ENCODE data around the gene CCDC192.
A peak's percentile ranks its signal among the peaks of the same experiment; 100 is the strongest.

Gene CCDC192

DNA sequence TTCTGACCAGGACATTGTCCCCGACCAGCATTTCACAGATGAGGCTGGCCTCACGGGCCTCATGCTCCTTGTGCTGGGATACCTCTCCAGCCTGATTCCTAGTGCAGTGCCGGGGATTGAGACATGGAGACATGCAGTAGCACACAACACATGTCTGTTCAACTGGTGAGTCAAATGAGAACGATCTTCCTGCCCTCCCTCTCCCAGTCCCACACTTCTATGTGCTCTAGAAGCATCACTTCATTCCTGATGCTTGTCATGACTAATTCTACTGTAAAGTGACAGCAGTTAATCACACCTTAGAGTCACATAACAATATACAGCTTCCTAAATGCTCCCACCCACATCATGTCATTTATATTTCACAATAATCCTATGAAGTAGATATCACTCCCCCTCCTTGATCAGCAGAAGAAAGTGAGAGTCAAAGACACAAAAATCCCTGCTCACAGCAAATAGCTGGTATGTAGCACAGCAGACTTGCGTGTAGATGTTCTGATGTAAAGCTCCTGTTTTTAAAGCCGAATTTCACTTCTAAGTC lies 101.8 kb downstream of the CCDC192 start:
- peak; percentile 54 for ATAC-seq
- TF ChIP-seq ZFP30 (CRISPR knock-in tag; IDR thresholded peaks at IDR 0.05) (no peak), RARB (CRISPR knock-in tag; IDR thresholded peaks at IDR 0.05) (no peak), GLIS3 (CRISPR knock-in tag; IDR thresholded peaks at IDR 0.05) (no peak), OSR1 (CRISPR knock-in tag; IDR thresholded peaks at IDR 0.05) (no peak), ZC3H10 (CRISPR knock-in tag; IDR thresholded peaks at IDR 0.05) (no peak), SNAI2 (CRISPR knock-in tag; IDR thresholded peaks at IDR 0.05) (no peak), ARNTL (CRISPR knock-in tag; IDR thresholded peaks at IDR 0.05; ENCODE audit: borderline replicate concordance, low read depth) (no peak), ZNF565 (CRISPR knock-in tag; conservative IDR thresholded peaks at IDR 0.05; ENCODE audit: low read depth) (no peak)
- TF ChIP-seq, protein P1, sequence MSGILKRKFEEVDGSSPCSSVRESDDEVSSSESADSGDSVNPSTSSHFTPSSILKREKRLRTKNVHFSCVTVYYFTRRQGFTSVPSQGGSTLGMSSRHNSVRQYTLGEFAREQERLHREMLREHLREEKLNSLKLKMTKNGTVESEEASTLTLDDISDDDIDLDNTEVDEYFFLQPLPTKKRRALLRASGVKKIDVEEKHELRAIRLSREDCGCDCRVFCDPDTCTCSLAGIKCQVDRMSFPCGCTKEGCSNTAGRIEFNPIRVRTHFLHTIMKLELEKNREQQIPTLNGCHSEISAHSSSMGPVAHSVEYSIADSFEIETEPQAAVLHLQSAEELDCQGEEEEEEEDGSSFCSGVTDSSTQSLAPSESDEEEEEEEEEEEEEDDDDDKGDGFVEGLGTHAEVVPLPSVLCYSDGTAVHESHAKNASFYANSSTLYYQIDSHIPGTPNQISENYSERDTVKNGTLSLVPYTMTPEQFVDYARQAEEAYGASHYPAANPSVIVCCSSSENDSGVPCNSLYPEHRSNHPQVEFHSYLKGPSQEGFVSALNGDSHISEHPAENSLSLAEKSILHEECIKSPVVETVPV (CRISPR knock-in tag; IDR thresholded peaks at IDR 0.05): no peak
- TF ChIP-seq, protein P2, sequence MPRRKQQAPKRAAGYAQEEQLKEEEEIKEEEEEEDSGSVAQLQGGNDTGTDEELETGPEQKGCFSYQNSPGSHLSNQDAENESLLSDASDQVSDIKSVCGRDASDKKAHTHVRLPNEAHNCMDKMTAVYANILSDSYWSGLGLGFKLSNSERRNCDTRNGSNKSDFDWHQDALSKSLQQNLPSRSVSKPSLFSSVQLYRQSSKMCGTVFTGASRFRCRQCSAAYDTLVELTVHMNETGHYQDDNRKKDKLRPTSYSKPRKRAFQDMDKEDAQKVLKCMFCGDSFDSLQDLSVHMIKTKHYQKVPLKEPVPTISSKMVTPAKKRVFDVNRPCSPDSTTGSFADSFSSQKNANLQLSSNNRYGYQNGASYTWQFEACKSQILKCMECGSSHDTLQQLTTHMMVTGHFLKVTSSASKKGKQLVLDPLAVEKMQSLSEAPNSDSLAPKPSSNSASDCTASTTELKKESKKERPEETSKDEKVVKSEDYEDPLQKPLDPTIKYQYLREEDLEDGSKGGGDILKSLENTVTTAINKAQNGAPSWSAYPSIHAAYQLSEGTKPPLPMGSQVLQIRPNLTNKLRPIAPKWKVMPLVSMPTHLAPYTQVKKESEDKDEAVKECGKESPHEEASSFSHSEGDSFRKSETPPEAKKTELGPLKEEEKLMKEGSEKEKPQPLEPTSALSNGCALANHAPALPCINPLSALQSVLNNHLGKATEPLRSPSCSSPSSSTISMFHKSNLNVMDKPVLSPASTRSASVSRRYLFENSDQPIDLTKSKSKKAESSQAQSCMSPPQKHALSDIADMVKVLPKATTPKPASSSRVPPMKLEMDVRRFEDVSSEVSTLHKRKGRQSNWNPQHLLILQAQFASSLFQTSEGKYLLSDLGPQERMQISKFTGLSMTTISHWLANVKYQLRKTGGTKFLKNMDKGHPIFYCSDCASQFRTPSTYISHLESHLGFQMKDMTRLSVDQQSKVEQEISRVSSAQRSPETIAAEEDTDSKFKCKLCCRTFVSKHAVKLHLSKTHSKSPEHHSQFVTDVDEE (CRISPR knock-in tag; IDR thresholded peaks at IDR 0.05): no peak

DNA sequence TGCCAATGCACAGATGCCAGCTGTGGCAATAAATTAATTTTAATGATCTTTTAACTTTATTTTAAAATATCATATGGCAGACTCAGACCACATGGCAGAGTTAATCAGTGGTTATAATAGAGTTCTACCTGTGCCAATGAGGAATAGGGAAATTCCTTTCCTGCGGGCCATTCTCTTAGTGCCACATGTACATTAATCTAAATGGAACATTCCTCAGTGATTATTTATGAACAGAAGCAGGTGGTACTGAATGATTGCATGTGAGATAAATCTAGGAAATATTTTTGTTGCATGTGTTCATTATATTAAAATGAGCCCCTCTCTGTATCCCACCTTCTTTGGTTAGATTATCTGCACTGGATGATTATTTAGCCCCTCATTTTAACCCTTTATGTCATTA lies 102.3 kb downstream of the CCDC192 start:
- ATAC-seq: peak; percentile 51
- no peak for TF ChIP-seq GLIS3 (CRISPR knock-in tag; IDR thresholded peaks at IDR 0.05)

DNA sequence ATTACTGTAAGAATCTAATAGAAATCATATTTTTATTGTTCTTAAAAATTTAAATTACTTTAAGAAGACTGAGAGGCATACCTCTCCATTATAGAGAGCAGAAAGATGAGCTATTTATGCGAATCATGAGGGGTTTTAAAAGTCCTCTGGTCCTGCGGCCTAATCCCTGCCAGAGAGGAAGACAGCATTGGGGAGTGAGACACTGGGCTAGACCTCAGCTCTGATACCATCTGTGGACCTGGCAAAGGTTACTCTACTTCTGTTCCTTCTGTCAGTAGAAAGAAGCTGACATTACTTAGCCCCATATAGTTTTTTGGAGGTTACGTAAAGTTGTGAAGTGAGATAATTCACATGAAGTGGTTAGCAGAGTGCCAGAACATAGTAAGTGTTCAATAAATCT lies 103.6 kb downstream of the CCDC192 start:
- TF ChIP-seq ZNF70 (CRISPR knock-in tag; IDR thresholded peaks at IDR 0.05): no peak
- no peak for TF ChIP-seq RARB (CRISPR knock-in tag; IDR thresholded peaks at IDR 0.05)
- TF ChIP-seq, protein P3, sequence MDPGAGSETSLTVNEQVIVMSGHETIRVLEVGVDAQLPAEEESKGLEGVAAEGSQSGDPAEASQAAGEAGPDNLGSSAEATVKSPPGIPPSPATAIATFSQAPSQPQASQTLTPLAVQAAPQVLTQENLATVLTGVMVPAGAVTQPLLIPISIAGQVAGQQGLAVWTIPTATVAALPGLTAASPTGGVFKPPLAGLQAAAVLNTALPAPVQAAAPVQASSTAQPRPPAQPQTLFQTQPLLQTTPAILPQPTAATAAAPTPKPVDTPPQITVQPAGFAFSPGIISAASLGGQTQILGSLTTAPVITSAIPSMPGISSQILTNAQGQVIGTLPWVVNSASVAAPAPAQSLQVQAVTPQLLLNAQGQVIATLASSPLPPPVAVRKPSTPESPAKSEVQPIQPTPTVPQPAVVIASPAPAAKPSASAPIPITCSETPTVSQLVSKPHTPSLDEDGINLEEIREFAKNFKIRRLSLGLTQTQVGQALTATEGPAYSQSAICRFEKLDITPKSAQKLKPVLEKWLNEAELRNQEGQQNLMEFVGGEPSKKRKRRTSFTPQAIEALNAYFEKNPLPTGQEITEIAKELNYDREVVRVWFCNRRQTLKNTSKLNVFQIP (CRISPR knock-in tag; IDR thresholded peaks at IDR 0.05; ENCODE audit: borderline replicate concordance, low read depth): no peak
- TF ChIP-seq ISL1 (CRISPR knock-in tag; IDR thresholded peaks at IDR 0.05): no peak
- no peak for TF ChIP-seq TOX (CRISPR knock-in tag; IDR thresholded peaks at IDR 0.05; ENCODE audit: borderline replicate concordance)
- TF ChIP-seq BACH2 (CRISPR knock-in tag; IDR thresholded peaks at IDR 0.05; ENCODE audit: borderline replicate concordance): no peak
- TF ChIP-seq ESRRG (CRISPR knock-in tag; IDR thresholded peaks at IDR 0.05): no peak
- TF ChIP-seq, protein P4, sequence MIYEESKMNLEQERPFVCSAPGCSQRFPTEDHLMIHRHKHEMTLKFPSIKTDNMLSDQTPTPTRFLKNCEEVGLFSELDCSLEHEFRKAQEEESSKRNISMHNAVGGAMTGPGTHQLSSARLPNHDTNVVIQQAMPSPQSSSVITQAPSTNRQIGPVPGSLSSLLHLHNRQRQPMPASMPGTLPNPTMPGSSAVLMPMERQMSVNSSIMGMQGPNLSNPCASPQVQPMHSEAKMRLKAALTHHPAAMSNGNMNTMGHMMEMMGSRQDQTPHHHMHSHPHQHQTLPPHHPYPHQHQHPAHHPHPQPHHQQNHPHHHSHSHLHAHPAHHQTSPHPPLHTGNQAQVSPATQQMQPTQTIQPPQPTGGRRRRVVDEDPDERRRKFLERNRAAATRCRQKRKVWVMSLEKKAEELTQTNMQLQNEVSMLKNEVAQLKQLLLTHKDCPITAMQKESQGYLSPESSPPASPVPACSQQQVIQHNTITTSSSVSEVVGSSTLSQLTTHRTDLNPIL (CRISPR knock-in tag; IDR thresholded peaks at IDR 0.05; ENCODE audit: low read depth): no peak
- TF ChIP-seq SNAI2 (CRISPR knock-in tag; IDR thresholded peaks at IDR 0.05): no peak
- TF ChIP-seq CSDC2 (CRISPR knock-in tag; IDR thresholded peaks at IDR 0.05): no peak
- TF ChIP-seq, protein P1 (CRISPR knock-in tag; IDR thresholded peaks at IDR 0.05): no peak
- TF ChIP-seq ZC3H10 (CRISPR knock-in tag; IDR thresholded peaks at IDR 0.05): no peak
- TF ChIP-seq, protein P5, sequence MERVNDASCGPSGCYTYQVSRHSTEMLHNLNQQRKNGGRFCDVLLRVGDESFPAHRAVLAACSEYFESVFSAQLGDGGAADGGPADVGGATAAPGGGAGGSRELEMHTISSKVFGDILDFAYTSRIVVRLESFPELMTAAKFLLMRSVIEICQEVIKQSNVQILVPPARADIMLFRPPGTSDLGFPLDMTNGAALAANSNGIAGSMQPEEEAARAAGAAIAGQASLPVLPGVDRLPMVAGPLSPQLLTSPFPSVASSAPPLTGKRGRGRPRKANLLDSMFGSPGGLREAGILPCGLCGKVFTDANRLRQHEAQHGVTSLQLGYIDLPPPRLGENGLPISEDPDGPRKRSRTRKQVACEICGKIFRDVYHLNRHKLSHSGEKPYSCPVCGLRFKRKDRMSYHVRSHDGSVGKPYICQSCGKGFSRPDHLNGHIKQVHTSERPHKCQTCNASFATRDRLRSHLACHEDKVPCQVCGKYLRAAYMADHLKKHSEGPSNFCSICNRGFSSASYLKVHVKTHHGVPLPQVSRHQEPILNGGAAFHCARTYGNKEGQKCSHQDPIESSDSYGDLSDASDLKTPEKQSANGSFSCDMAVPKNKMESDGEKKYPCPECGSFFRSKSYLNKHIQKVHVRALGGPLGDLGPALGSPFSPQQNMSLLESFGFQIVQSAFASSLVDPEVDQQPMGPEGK (CRISPR knock-in tag; IDR thresholded peaks at IDR 0.05; ENCODE audit: borderline replicate concordance): no peak
- TF ChIP-seq ARNTL (CRISPR knock-in tag; IDR thresholded peaks at IDR 0.05; ENCODE audit: borderline replicate concordance, low read depth): no peak
- TF ChIP-seq ZNF565 (CRISPR knock-in tag; conservative IDR thresholded peaks at IDR 0.05; ENCODE audit: low read depth): no peak
- no peak for TF ChIP-seq OSR1 (CRISPR knock-in tag; IDR thresholded peaks at IDR 0.05)

More for the DNA sequence above, 103.6 kb downstream of the CCDC192 start:
- no peak for ATAC-seq

Data from SK-N-SH treated with all-trans-retinoic acid at 6 μM for 48 hours (cell line).